Epithelial cell of esophagus (primary cell): ENCODE data around the gene DGCR2.
"Not testable (repeated sequence)": the region's sequence is repeated elsewhere in the genome, so short reads cannot be mapped to it uniquely, and the experiment has no call there.

Experiments used
- DNase-seq: peaks from one replicate; pipeline ENCODE4 v3.0.0; 2010; ENCODE audit warnings: low read depth
- H3K4me3 ChIP-seq: 2 replicates; pipeline ENCODE4 v1.5.1; 2011; ENCODE audit warnings: mild to moderate bottlenecking, low read length, control low read depth
- CTCF ChIP-seq: IDR thresholded peaks from 2 replicates; pipeline ENCODE4 v1.5.1; 2011; ENCODE audit warnings: low read depth, mild to moderate bottlenecking, low read length, control low read depth, inconsistent platforms; ENCODE audit not compliant: insufficient read depth; ENCODE audit errors: missing control alignments

Gene DGCR2

GRCh38 chr22:19088866-19089595 is 33.2 kb downstream of the DGCR2 start:
- no peak for TF ChIP-seq CTCF
- no peak overlapping the region for H3K4me3 ChIP-seq
- no peak for DNase-seq

GRCh38 chr22:19086896-19087295 is 35.3 kb downstream of the DGCR2 start:
- no peak for TF ChIP-seq CTCF
- no peak overlapping the region for H3K4me3 ChIP-seq
- DNase-seq, result peak; percentile 27

- TF ChIP-seq CTCF, result no peak
- DNase-seq, result no peak
- H3K4me3 ChIP-seq, result no peak overlapping the region
These were observed 35.8 kb downstream of the DGCR2 start for GRCh38 chr22:19086417-19086816.

- no peak overlapping the region for H3K4me3 ChIP-seq
- DNase-seq, result peak; percentile 42
- peak; percentile 47 for TF ChIP-seq CTCF
These were observed 36.9 kb downstream of the DGCR2 start for GRCh38 chr22:19085233-19085718.

GRCh38 chr22:19084586-19084985 is 37.6 kb downstream of the DGCR2 start:
- H3K4me3 ChIP-seq, DNase-seq: not testable (repeated sequence)

GRCh38 chr22:19084126-19084525 is 38.1 kb downstream of the DGCR2 start:
- DNase-seq, H3K4me3 ChIP-seq: not testable (repeated sequence)

GRCh38 chr22:19082793-19083192 is 39.4 kb downstream of the DGCR2 start:
- TF ChIP-seq CTCF, result no peak
- DNase-seq, result no peak
- no peak overlapping the region for H3K4me3 ChIP-seq

- no peak overlapping the region for H3K4me3 ChIP-seq
- no peak for DNase-seq
- no peak for TF ChIP-seq CTCF
These were observed 40.1 kb downstream of the DGCR2 start for GRCh38 chr22:19082101-19082500.
